ENCODE results near the gene TRAPPC8. TPM values are rescaled to one million over a fixed set of nuclear protein-coding genes. Genes with fewer than 3 reads are reported as not detected.
"Not testable (repeated sequence)": the region's sequence is repeated elsewhere in the genome, so short reads cannot be mapped to it uniquely, and the experiment has no call there.

The TRAPPC8 gene
- total RNA-seq, 4 donors from 2014 or later, result 35.0 to 49.4 (median 42.5) TPM

DNA sequence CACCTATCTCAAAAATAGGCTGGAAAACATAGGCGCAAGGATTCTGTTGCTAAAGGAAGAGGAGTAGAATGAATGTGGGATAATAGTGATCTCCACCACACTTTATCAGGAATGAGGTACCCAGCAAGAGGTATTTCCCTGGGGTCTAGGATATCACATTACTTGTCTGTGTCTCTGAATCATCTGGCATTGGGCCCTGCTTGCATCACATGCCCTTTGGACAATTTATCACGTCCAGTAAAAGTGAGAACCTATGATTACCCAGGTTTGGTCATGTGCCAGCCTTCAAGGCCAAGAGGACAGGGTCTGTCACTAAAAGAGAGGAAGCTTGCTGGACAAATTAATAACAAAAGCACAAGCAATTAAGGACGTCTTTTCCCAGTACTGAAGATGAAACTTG lies 11.4 kb upstream of the TRAPPC8 start:
- H3K9me3 ChIP-seq, result no peaks in the 10 kb centered on the region
- no peaks in the 10 kb centered on the region for H3K4me1 ChIP-seq
- TF ChIP-seq POLR2A (IDR thresholded peaks at IDR 0.05; ENCODE audit: low read depth) (no peak), EP300 (IDR thresholded peaks at IDR 0.05) (no peak), POLR2AphosphoS5 (IDR thresholded peaks at IDR 0.05) (no peak)
- TF ChIP-seq, protein P1, sequence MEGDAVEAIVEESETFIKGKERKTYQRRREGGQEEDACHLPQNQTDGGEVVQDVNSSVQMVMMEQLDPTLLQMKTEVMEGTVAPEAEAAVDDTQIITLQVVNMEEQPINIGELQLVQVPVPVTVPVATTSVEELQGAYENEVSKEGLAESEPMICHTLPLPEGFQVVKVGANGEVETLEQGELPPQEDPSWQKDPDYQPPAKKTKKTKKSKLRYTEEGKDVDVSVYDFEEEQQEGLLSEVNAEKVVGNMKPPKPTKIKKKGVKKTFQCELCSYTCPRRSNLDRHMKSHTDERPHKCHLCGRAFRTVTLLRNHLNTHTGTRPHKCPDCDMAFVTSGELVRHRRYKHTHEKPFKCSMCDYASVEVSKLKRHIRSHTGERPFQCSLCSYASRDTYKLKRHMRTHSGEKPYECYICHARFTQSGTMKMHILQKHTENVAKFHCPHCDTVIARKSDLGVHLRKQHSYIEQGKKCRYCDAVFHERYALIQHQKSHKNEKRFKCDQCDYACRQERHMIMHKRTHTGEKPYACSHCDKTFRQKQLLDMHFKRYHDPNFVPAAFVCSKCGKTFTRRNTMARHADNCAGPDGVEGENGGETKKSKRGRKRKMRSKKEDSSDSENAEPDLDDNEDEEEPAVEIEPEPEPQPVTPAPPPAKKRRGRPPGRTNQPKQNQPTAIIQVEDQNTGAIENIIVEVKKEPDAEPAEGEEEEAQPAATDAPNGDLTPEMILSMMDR (IDR thresholded peaks at IDR 0.05), result no peak
- no peaks in the 10 kb centered on the region for H3K36me3 ChIP-seq
- intact Hi-C loops (cut with DNase I), result no loop called here
- no peak for DNase-seq (ENCODE audit: extremely low spot score)
- 45% methylated on average over 3 of the region's 3 CpGs for WGBS
- no peak overlapping the region for H3K4me3 ChIP-seq
- H3K27me3 ChIP-seq, result peaks cover 0 to 4% (median 0%) of the 10 kb centered on the region in 4 donors
- H3K27ac ChIP-seq (replicated peaks in 1 of 4), result no peak overlapping the region

DNA sequence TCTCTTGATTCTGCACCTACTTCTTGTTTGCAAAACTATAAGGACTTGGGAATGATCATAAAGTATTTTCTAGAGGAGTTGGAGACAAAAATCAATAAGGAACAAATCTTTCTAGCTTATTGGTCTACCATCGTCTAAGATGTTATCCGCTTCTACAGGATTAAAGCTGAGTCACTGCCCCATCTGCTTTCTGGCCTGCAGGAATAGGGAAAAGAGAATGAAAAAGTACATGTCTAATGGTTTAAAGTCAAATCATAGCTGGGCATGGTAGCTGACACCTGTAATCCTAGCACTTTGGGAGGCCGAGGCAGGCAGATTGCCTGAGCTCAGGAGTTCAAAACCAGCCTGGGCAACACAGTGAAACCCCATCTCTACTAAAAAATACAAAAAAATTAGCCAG lies 10.8 kb upstream of the TRAPPC8 start:
- H3K9me3 ChIP-seq; H3K27ac ChIP-seq (replicated peaks in 1 of 4); H3K27me3 ChIP-seq; DNase-seq (ENCODE audit: extremely low spot score); H3K36me3 ChIP-seq; H3K4me3 ChIP-seq; intact Hi-C loops (cut with DNase I); H3K4me1 ChIP-seq: not testable (repeated sequence)
- 72% methylated on average over 3 of the region's 3 CpGs for WGBS

DNA sequence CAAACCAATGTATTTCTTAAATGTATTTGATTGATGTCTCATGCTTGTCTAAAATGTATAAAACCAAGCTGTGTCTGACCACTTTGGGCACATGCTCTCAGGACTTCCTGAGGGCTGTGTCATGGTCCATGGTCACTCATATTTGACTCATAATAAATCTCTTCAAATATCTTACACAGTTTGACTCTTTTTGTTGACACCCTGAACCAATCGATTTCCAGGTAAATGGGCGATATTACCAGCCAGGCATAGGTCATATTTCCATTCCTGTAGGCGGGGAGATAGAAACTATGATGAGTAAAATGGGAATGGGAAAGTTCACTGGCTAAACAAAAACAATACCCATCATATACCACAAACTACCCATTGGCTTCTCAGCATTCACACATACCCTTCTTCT lies 9.3 kb upstream of the TRAPPC8 start:
- Histone ChIP-seq H3K4me1 (no peaks in the 10 kb centered on the region), H3K36me3 (no peaks in the 10 kb centered on the region), H3K9me3 (no peaks in the 10 kb centered on the region), H3K4me3 (no peak overlapping the region), H3K27me3 (peaks cover 0 to 4% (median 0%) of the 10 kb centered on the region in 4 donors), H3K27ac (replicated peaks in 1 of 4) (no peak overlapping the region)
- intact Hi-C loops (cut with DNase I), result no loop called here
- no peak for DNase-seq (ENCODE audit: extremely low spot score)
- 93% methylated on average over 3 of the region's 3 CpGs for WGBS
- TF ChIP-seq POLR2AphosphoS5 (IDR thresholded peaks at IDR 0.05), result no peak
- TF ChIP-seq, protein P1 (IDR thresholded peaks at IDR 0.05), result no peak
- TF ChIP-seq POLR2A (IDR thresholded peaks at IDR 0.05; ENCODE audit: low read depth), result no peak
- no peak for TF ChIP-seq EP300 (IDR thresholded peaks at IDR 0.05)

DNA sequence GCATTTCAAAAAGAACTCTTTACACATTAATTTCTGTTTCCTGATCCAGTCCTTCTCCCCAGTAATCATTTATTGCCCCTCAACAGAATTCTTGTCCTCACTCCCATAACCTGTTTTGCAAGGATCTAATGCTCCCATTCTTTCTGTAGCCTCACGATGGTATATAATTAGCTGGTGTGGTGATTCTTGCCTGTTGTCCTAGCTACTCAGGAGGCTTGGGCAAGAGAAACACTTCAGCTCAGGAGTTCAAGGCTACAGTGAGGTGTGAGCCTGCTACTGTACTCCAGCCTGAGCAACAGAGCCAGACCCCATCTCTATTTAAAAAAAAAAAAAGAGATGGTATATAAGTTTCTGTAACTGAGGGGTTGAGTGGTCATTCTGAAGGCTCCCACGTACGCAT lies 7.7 kb upstream of the TRAPPC8 start:
- H3K4me3 ChIP-seq, result no peak overlapping the region
- intact Hi-C loops (cut with DNase I), result no loop called here
- H3K27me3 ChIP-seq, result peaks cover 0 to 4% (median 0%) of the 10 kb centered on the region in 4 donors
- TF ChIP-seq, protein P1 (IDR thresholded peaks at IDR 0.05), result no peak
- TF ChIP-seq EP300 (IDR thresholded peaks at IDR 0.05) (no peak), POLR2A (IDR thresholded peaks at IDR 0.05; ENCODE audit: low read depth) (no peak), POLR2AphosphoS5 (IDR thresholded peaks at IDR 0.05) (no peak)
- 66% methylated on average over 3 of the region's 3 CpGs for WGBS
- no peaks in the 10 kb centered on the region for H3K36me3 ChIP-seq
- no peak overlapping the region for H3K27ac ChIP-seq (replicated peaks in 1 of 4)
- DNase-seq (ENCODE audit: extremely low spot score), result no peak
- H3K9me3 ChIP-seq, result no peaks in the 10 kb centered on the region
- H3K4me1 ChIP-seq, result no peaks in the 10 kb centered on the region

DNA sequence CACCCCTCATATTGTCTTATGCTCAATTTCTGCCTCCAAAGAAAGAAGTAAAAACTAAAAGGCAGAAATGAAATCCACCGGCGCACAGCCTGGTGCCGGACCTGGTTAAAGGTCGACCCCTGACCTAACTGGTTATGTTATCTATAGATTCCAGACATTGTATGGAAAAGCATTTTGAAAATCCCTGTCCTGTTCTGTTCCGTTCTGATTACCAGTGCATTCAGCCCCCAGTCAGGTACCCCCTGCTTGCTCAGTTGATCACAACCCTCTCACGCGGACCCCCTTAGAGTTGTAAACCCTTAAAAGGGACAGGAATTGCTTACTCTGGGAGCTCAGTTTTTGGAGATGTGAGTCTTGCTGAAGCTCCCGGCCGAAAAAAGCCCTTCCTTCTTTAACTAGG lies 5.4 kb upstream of the TRAPPC8 start:
- H3K36me3 ChIP-seq; H3K9me3 ChIP-seq; H3K27ac ChIP-seq (replicated peaks in 1 of 4); DNase-seq (ENCODE audit: extremely low spot score); H3K4me3 ChIP-seq; intact Hi-C loops (cut with DNase I); H3K27me3 ChIP-seq: not testable (repeated sequence)
- peaks cover 0 to 10% (median 10%) of the 10 kb centered on the region in 4 donors for H3K4me1 ChIP-seq
- 98% methylated on average over 9 of the region's 9 CpGs for WGBS

DNA sequence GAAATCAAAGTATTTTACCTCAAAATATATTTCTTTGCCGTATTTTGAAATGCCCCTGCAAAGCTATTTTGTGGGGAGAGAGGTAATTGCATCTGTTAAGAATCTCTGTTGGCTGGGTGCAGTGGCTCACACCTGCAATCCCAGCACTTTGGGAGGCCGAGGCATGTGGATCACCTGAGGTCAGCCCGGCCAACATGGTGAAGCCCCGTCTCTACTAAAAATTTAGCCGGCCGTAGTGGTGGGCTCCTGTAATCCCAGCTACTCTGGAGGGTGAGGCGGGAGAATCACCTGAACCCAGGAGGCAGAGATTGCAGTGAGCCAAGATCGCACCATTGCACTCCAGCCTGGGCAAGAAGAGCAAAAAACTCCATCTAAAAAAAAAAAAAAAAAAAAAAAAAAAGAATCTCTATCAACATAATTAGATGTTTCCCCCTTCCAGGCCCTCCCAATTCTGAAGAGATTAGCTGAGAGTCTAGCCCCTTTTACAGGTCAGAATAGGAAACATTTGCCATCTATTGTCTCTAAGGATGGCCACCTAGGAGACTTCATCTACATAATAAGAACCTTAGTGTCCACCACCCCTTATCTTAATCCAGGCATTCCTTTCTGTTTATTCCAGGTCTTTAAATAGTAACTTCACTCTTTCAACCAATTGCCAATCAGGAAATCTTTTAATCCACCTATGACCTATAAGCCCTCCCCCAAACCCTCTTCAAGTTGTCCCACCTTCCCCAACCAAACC lies 3.5 kb upstream of the TRAPPC8 start:
- WGBS, result 88% methylated on average over 8 of the region's 8 CpGs
- intact Hi-C loops (cut with DNase I), result no loop called here

More for the DNA sequence above, 3.5 kb upstream of the TRAPPC8 start:
- Histone ChIP-seq H3K36me3 (no peaks in the 10 kb centered on the region), H3K9me3 (no peaks in the 10 kb centered on the region), H3K27me3 (no peaks in the 10 kb centered on the region), H3K27ac (replicated peaks in 1 of 4) (no peak overlapping the region), H3K4me3 (no peak overlapping the region), H3K4me1 (peaks cover 3 to 19% (median 17%) of the 10 kb centered on the region in 4 donors)
- DNase-seq (ENCODE audit: extremely low spot score), result no peak
- no peak for TF ChIP-seq EP300 (IDR thresholded peaks at IDR 0.05)

Measured in esophagus muscularis mucosa (tissue), 4 donors.